ENCODE measurements around the gene HAS3.

GRCh38 chr16:69095193-69095592 is 10.3 kb upstream of the HAS3 start:
- no peak for TF ChIP-seq CTCF (conservative IDR thresholded peaks at IDR 0.05; ENCODE audit: low read depth, low read length)
- no peak for TF ChIP-seq EZH2phosphoT487 (IDR thresholded peaks at IDR 0.05; ENCODE audit: borderline replicate concordance, low read length)

All from PC-3 (cell line).